ENCODE data around the gene TBC1D16.

The TBC1D16 gene

DNA sequence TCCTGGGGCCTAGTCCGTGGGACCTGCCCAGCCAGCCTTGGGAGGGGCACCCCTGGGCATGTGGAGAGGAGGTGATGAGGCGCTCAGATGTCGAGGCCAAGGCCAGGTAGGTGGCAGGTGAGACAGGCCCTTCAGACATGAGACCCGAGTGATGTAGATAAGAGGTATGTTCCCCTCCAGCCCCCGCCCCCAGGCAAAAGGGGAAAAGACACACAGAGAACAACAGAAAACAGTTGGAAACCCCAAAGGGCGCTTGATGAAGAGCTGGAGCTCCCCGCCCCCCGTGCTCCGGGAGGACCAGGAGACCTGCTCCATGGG is 101.1 kb downstream of the TBC1D16 start:
- no peak for DNase-seq (ENCODE audit: extremely low read depth, insufficient read length)
- Histone ChIP-seq H3K36me3 (ENCODE audit: control insufficient read depth, insufficient read depth, low read length) (no peaks in the 10 kb centered on the region), H3K27me3 (replicated peaks; ENCODE audit: control insufficient read depth, insufficient read depth, low read length) (no peaks in the 10 kb centered on the region; the same call in 1 of the 2 replicates), H3K4me3 (replicated peaks; ENCODE audit: low read depth, low read length) (no peak overlapping the region)
- TF ChIP-seq, protein P1, sequence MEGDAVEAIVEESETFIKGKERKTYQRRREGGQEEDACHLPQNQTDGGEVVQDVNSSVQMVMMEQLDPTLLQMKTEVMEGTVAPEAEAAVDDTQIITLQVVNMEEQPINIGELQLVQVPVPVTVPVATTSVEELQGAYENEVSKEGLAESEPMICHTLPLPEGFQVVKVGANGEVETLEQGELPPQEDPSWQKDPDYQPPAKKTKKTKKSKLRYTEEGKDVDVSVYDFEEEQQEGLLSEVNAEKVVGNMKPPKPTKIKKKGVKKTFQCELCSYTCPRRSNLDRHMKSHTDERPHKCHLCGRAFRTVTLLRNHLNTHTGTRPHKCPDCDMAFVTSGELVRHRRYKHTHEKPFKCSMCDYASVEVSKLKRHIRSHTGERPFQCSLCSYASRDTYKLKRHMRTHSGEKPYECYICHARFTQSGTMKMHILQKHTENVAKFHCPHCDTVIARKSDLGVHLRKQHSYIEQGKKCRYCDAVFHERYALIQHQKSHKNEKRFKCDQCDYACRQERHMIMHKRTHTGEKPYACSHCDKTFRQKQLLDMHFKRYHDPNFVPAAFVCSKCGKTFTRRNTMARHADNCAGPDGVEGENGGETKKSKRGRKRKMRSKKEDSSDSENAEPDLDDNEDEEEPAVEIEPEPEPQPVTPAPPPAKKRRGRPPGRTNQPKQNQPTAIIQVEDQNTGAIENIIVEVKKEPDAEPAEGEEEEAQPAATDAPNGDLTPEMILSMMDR (IDR thresholded peaks at IDR 0.05; ENCODE audit: insufficient read depth, low read length, poor library complexity, severe bottlenecking), result no peak

- H3K4me3 ChIP-seq (replicated peaks; ENCODE audit: low read depth, low read length), result no peak overlapping the region
- DNase-seq (ENCODE audit: extremely low read depth, insufficient read length), result no peak
Observed at GRCh38 chr17:79933863-79934652, 101.6 kb downstream of the TBC1D16 start.

GRCh38 chr17:79932451-79933306 is 103.0 kb downstream of the TBC1D16 start:
- DNase-seq (ENCODE audit: extremely low read depth, insufficient read length), result no peak
- no peaks in the 10 kb centered on the region for H3K36me3 ChIP-seq (ENCODE audit: control insufficient read depth, insufficient read depth, low read length)
- TF ChIP-seq, protein P1 (IDR thresholded peaks at IDR 0.05; ENCODE audit: insufficient read depth, low read length, poor library complexity, severe bottlenecking), result no peak
- H3K27me3 ChIP-seq (replicated peaks; ENCODE audit: control insufficient read depth, insufficient read depth, low read length), result no peaks in the 10 kb centered on the region; the same call in none of the 2 replicates
- no peak overlapping the region for H3K4me3 ChIP-seq (replicated peaks; ENCODE audit: low read depth, low read length)

More at GRCh38 chr17:79933863-79934652, 101.6 kb downstream of the TBC1D16 start:
- Histone ChIP-seq H3K36me3 (ENCODE audit: control insufficient read depth, insufficient read depth, low read length) (no peaks in the 10 kb centered on the region), H3K27me3 (replicated peaks; ENCODE audit: control insufficient read depth, insufficient read depth, low read length) (no peaks in the 10 kb centered on the region; the same call in 1 of the 2 replicates)
- TF ChIP-seq, protein P1 (IDR thresholded peaks at IDR 0.05; ENCODE audit: insufficient read depth, low read length, poor library complexity, severe bottlenecking), result no peak

- no peaks in the 10 kb centered on the region for H3K36me3 ChIP-seq (ENCODE audit: control insufficient read depth, insufficient read depth, low read length)
- TF ChIP-seq, protein P1 (IDR thresholded peaks at IDR 0.05; ENCODE audit: insufficient read depth, low read length, poor library complexity, severe bottlenecking), result no peak
- no peaks in the 10 kb centered on the region; the same call in none of the 2 replicates for H3K27me3 ChIP-seq (replicated peaks; ENCODE audit: control insufficient read depth, insufficient read depth, low read length)
- no peak overlapping the region for H3K4me3 ChIP-seq (replicated peaks; ENCODE audit: low read depth, low read length)
- DNase-seq (ENCODE audit: extremely low read depth, insufficient read length), result no peak
Observed at GRCh38 chr17:79931817-79932309, 103.8 kb downstream of the TBC1D16 start.

DNA sequence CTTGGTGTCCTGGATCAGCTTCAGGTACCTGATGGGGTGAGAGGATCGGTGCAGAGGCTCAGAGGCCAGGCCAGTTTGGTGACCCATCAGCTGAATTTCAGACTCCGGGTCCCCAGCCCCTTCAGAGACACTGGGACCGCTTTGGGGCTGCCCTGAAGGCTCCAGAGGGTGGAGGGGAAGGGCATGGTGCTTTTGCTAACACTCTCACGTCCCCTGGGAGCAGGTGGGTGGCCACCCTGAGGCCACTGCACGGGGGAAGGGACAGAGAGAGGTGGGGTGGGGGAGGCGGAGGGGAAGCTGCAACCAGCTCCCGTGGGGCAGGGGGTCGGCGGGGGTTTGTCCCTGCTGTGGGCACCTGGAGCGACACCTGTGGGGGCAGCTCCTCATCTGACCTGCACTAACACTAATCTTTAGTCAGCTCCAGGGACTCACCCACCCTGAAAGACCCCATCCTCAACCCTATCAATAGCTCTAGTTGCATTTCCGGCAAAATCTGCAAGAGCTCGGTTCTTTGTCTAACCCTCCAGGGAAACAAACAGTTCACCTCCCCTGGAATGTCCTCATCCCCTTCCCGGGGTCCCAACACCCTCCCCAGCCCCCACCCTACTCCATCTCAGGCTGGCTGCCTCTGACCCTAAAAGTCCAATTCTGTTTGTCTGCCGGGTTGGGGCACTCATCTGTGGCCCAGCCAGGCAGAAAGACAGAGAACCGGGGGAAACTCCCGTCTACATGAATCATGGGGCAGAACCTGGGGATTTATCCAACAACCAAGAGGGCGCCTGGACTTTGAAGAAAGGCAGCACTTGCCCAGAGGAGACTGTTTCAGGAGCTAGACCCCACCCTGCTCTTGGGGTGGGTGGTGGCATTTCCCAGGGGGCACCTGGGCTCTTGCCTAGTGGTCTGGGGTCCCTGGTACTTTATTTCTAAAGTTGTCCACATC is 104.5 kb downstream of the TBC1D16 start:
- no peaks in the 10 kb centered on the region; the same call in none of the 2 replicates for H3K27me3 ChIP-seq (replicated peaks; ENCODE audit: control insufficient read depth, insufficient read depth, low read length)
- H3K4me3 ChIP-seq (replicated peaks; ENCODE audit: low read depth, low read length), result no peak overlapping the region
- H3K36me3 ChIP-seq (ENCODE audit: control insufficient read depth, insufficient read depth, low read length), result no peaks in the 10 kb centered on the region
- TF ChIP-seq, protein P1 (IDR thresholded peaks at IDR 0.05; ENCODE audit: insufficient read depth, low read length, poor library complexity, severe bottlenecking), result no peak
- DNase-seq (ENCODE audit: extremely low read depth, insufficient read length), result no peak
